ENCODE measurements around the gene ZFYVE28.

GRCh38 chr4:2266181-2266580 is 152.3 kb downstream of the ZFYVE28 start:
- TF ChIP-seq CTCF (IDR thresholded peaks at IDR 0.05; ENCODE audit: insufficient read depth, low read length, poor library complexity, severe bottlenecking) (no peak), EZH2phosphoT487 (conservative IDR thresholded peaks at IDR 0.05; ENCODE audit: low read length) (no peak)

All from SU-DHL-6 (cell line).